Ishikawa (cell line): ENCODE results near the gene SLC26A6.

Experiments used
- CEBPB ChIP-seq: IDR thresholded peaks from 2 replicates; pipeline ENCODE4 v1.6.1; 2012
- CREB1 ChIP-seq: IDR thresholded peaks from 2 replicates; pipeline ENCODE4 v1.6.1; 2012; ENCODE audit warnings: low read depth
- EGR1 ChIP-seq: IDR thresholded peaks from 2 replicates; pipeline ENCODE4 v1.6.1; 2012
- EP300 ChIP-seq: IDR thresholded peaks from 2 replicates; pipeline ENCODE4 v1.6.1; 2012; ENCODE audit warnings: borderline replicate concordance
- FOXM1 ChIP-seq: IDR thresholded peaks from 2 replicates; pipeline ENCODE4 v1.6.1; 2012; ENCODE audit warnings: low read depth, borderline replicate concordance
- MAX ChIP-seq: IDR thresholded peaks from 2 replicates; pipeline ENCODE4 v1.6.1; 2012
- NFIC ChIP-seq: IDR thresholded peaks from 2 replicates; pipeline ENCODE4 v1.6.1; 2012
- RAD21 ChIP-seq: IDR thresholded peaks from 2 replicates; pipeline ENCODE4 v1.6.1; 2012; ENCODE audit warnings: low read depth
- REST ChIP-seq: IDR thresholded peaks from 2 replicates; pipeline ENCODE4 v1.6.1; 2012; ENCODE audit warnings: low read depth, mild to moderate bottlenecking
- TAF1 ChIP-seq: IDR thresholded peaks from 2 replicates; pipeline ENCODE4 v1.6.1; 2012; ENCODE audit warnings: low read depth, mild to moderate bottlenecking
- TCF12 ChIP-seq: IDR thresholded peaks from 2 replicates; pipeline ENCODE4 v1.6.1; 2012; ENCODE audit warnings: low read depth
- TEAD4 ChIP-seq: IDR thresholded peaks from 2 replicates; pipeline ENCODE4 v1.6.1; 2012
- USF1 ChIP-seq: IDR thresholded peaks from 2 replicates; pipeline ENCODE4 v1.6.1; 2012
- YY1 ChIP-seq: IDR thresholded peaks from 2 replicates; pipeline ENCODE4 v1.6.1; 2012; ENCODE audit warnings: low read depth
- ZBTB7A ChIP-seq: IDR thresholded peaks from 2 replicates; pipeline ENCODE4 v1.6.1; 2012; ENCODE audit warnings: low read depth

SLC26A6 gene

GRCh38 chr3:48648188-48648850 is 13.1 kb upstream of the SLC26A6 start:
- no peak for TF ChIP-seq FOXM1
- TF ChIP-seq NFIC: no peak
- TF ChIP-seq EGR1: no peak
- TF ChIP-seq EP300: no peak
- no peak for TF ChIP-seq RAD21
- no peak for TF ChIP-seq MAX

GRCh38 chr3:48647714-48648113 is 12.5 kb upstream of the SLC26A6 start:
- TF ChIP-seq NFIC (no peak), EGR1 (no peak), ZBTB7A (no peak), TEAD4 (no peak), REST (no peak), EP300 (no peak), FOXM1 (no peak), CREB1 (no peak)

- no peak for TF ChIP-seq EGR1
- TF ChIP-seq TCF12: no peak
- TF ChIP-seq TAF1: no peak
- TF ChIP-seq USF1: no peak
- TF ChIP-seq CREB1: no peak
These were observed 9.9 kb upstream of the SLC26A6 start for GRCh38 chr3:48644898-48645760.

- TF ChIP-seq FOXM1 (no peak), TCF12 (no peak), TAF1 (no peak), ZBTB7A (no peak), EP300 (no peak), TEAD4 (no peak), MAX (no peak), USF1 (no peak)
These were observed 7.3 kb upstream of the SLC26A6 start for GRCh38 chr3:48642605-48643004.

GRCh38 chr3:48641396-48641795 is 6.1 kb upstream of the SLC26A6 start:
- TF ChIP-seq NFIC (no peak), USF1 (no peak), REST (no peak), ZBTB7A (no peak), MAX (no peak), CREB1 (no peak), TEAD4 (no peak), EGR1 (no peak), EP300 (no peak), YY1 (no peak), TCF12 (no peak), CEBPB (no peak), RAD21 (no peak)
